Glomerular visceral epithelial cell (primary cell): ENCODE results near the gene TNS1.
"Not testable (repeated sequence)": the region's sequence is repeated elsewhere in the genome, so short reads cannot be mapped to it uniquely, and the experiment has no call there.

ENCODE experiments used
- DNase-seq: peaks from one replicate; pipeline ENCODE4 v3.0.0-alpha.2; 2016; ENCODE audit errors: extremely low spot score

Gene TNS1

GRCh38 chr2:217817466-217818292 is 185.1 kb downstream of the TNS1 start:
- DNase-seq, result no peak

DNA sequence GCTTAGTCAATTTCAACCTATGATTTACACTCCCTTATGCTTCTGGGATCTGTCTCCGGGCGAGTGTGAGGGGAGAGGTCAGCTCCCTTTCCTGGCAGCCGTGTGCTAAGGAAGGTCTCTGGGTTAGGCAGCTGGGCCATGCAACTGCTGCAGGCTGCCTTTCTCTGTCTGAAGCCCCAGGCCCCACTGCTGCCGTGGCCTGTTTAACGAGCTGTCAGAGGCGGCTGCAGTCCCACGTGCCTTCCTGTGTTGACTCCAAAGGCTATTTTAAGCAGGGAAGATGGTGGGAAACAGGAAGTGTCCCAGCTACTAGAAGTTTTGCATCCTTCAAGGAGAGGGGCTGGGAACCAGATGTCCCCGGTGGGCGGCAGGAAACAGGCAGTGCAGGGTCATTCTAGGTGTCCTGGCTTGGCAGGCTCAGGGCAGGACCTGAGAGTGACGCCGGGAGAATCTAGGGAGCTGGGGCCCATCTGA is 186.4 kb downstream of the TNS1 start:
- no peak for DNase-seq

DNA sequence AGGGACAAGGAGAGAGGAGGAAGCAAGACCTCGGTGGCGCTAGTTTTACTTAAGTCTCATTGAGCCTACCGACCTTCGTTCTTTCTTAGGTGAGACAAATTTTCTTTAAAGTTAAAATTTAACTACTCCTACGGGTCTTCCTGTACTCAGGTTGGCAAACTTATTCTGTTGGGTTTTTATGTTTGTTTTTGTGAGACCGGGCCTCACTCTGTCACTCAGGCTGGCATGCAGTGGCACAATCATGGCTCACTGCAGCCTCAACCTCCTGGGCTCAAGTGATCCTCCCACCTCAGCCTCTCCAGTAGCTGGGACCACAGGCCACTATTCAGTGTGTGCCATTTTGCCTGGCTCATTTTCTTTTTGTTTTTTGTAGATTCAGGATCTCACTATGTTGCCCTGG is 189.0 kb downstream of the TNS1 start:
- no peak for DNase-seq

- no peak for DNase-seq
Observed at GRCh38 chr2:217812170-217812569, 190.6 kb downstream of the TNS1 start.

DNA sequence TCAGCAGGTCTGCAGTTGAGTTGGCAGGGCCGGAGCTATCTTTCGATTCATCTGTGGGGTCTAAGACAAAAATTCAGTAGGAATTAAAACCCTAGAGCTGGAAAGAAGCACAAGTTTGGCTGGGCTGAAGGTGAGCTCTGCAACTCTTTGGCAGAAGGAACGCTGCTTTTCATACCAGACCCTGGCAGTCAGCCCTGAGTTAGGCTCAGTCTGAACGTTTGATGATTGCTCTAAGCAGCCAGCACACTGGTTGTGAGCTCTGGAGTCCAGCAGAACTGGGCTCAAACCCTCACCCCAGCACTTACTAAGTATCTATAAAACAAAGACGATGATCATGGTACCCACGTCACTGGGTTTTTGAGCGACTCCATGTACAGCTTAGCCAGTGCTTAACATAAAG is 192.5 kb downstream of the TNS1 start:
- no peak for DNase-seq

- DNase-seq, result no peak
Observed at GRCh38 chr2:217809736-217810135, 193.1 kb downstream of the TNS1 start.

- DNase-seq, result not testable (repeated sequence)
Observed at GRCh38 chr2:217808967-217809366, 193.8 kb downstream of the TNS1 start.

DNA sequence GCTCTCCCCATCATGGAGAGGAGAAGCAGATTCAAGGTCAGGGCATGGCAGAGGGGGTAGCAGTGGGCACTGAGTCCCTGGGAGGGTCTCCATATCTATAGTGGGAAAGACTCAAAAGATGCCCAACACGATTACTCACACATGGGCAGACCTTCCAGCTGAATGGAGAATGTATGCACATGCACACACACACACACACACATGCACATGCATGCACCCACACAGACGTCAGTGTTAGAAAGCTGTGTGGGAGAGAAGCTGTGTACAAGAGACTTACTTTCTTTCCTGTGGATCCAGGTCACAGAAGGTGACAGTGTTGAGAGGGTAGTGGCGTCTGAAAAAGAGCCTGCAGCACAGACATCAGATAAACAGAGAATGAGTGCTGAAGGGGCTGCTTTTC is 194.5 kb downstream of the TNS1 start:
- no peak for DNase-seq

GRCh38 chr2:217807753-217808152 is 195.0 kb downstream of the TNS1 start:
- no peak for DNase-seq

- no peak for DNase-seq
Observed at GRCh38 chr2:217807025-217807424, 195.8 kb downstream of the TNS1 start.

DNA sequence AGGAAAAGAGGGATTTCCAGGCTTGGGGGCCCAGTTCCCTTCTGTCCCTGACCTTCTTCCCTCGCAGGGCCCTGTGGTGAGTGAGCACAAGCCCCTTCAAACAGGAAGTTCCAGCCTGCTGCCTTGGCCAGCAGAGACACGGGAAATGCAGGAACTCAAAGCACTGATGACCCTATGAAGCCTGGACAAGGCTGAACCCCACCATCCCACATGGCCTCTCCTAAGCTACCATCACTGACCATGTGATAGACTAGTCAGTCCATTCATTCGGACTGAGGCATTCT is 196.4 kb downstream of the TNS1 start:
- DNase-seq, result no peak

DNA sequence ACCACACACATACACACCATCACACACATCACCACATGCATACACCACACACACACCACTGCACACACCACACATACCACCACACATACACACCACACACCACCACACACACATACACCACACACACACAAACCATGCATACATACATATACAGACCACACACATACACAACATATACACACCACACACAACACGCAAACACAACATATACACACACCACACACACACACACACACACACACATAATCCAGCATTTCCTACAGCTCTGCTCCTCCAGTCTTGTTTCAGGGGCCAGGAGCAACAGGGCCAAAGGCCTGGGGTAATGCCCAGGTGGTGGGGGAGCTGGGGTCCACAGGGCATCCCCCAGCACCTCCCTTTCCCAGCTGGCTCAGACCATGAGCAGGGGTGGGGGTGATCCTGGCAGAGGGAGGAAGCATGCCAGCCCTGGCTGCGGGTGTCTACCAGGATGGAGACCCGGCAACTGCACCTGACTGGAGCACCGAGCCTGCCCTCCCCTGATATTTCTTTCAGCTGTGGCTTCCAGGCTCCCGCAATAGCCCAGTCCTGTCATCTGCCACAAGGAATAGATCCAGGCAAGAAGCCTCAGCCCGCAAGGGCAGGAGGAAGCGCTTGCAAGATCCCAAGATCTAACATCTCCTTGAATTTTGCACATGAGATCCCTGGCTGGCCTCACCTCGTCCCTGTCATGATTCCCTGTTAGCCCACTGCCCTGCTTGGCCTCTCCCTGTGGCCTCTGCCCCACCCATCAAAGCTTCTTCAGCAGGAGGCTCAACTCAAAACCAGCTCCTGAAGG is 196.9 kb downstream of the TNS1 start:
- DNase-seq, result no peak

DNA sequence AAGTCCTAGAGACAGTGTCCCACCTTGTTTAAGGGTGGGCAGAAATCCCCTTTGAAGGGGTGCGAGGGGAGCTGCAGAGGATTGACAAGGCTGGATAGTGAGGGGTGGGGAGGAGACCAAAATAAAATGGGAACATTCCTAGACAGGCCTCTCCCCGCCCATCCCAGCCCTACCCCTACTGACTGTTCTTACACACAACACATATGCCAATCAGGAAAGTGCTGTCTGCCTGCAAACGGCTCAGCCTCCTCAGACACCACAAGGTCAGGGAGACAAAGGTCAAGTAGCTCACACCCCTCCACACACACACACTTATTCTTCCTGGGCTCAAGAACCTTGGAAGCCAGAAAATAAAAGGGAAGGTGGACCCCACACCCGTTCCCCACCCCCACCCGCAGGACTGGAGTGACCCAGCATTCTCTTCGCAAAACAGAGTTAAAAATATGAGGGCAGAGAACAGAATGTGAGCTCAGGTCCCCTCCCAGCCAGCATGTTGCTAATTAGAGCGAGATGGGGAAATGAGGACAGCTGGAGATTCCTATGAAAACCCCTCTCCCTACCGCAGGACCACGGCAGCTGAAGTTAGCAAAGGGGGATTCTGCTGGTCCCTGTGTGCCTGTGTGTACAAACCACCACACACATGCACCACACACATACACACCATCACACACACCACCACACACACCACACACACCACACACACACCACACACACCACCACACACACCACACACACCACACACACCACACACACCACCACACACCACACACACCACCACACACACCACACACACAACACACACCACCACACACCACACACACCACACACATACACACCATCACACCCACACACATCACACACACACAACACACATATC is 197.8 kb downstream of the TNS1 start:
- DNase-seq, result no peak

DNA sequence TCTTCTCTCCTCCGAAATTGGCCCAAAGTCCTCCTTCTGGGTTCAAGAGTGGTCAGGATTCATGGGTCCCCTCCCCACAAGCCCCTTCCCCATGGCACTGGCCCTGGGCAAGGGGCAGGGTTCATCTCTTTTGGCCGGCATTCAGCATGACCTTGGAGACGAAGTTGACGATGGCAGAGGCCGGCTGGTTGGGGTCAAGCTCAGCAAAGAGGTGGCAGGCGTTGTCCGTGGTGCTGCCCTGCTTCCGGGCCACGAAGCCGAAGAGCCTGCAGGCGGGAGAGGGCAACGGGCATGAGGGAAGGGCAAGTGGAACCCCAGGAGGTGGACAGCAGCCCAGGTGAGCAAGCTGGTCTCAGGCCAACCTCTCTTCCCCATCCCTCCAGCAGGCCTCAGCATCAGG is 198.5 kb downstream of the TNS1 start:
- no peak for DNase-seq

- no peak for DNase-seq
Observed at GRCh38 chr2:217803653-217803960, 199.2 kb downstream of the TNS1 start.

DNA sequence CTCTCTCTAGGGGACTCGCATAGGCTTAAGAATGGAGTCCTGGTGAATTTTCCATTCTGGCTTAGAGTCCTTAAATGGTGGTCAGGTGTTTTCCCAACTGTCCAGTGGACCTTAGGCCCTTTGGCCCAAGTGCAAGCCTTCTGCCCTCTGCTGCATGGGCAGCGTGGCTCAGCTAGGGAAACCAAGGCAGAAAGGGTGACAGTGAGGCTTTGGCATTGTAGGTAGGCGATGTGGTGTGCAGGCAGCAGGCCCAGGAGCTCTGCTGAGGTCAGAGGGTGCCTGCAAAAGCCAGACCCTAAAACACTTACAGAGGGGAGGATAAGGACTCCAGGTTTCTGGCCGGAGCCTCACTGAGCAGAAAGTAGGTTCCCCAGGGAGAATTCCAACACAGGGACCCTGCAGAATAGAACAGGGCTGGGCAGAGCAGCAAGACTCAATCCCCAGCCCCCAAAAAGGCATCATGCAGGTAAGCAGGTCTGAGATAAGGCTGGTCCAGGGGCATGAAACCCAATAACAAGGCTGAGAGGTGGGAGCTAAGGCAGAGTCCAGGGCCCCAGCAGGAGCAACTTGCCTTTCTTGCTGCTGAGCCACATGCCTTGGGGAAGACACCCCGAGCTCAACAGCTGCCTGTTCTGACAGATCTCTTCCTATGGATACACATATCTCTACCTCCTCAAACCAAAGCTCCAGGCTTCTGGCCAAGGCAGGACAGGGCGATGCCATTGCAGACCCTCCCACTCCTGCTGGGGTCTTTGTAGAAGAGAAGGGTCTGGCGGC is 199.7 kb downstream of the TNS1 start:
- no peak for DNase-seq

- DNase-seq, result no peak
Observed at GRCh38 chr2:217802266-217802665, 200.5 kb downstream of the TNS1 start.

DNA sequence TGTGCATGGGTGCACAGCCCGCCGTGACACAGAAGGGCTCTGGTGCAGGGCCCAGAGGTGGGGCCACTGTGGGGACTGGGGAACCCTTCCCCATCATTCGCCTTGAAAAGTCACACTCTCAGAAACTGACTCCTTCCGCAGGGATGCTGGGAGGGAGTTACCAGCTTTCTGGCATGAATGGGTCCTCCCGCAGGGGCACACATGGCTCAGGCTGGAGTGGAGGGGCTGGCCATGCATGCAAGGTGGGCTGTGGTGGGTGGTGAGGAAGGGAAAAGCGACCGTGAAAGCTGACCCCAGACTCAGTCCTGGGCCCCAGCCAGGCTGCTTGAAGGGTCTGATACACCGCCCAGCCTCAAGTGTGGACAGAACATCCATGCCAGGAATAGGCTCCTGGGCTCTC is 201.1 kb downstream of the TNS1 start:
- DNase-seq, result no peak

- DNase-seq, result no peak
Observed at GRCh38 chr2:217801115-217801531, 201.7 kb downstream of the TNS1 start.

- no peak for DNase-seq
Observed at GRCh38 chr2:217800433-217801114, 202.2 kb downstream of the TNS1 start.
